ENCODE measurements around the gene CCDC187.
A peak's percentile ranks its signal among the peaks of the same experiment; 100 is the strongest.

Gene CCDC187

GRCh38 chr9:136345281-136346156 is 41.6 kb upstream of the CCDC187 start:
- Histone ChIP-seq H3K9me3 (ENCODE audit: control insufficient read depth, insufficient read depth, low read depth, low read length) (no peaks in the 10 kb centered on the region), H3K36me3 (ENCODE audit: control insufficient read depth, insufficient read depth, low read length) (no peaks in the 10 kb centered on the region), H3K4me3 (ENCODE audit: low read depth, low read length) (no peak overlapping the region), H3K27me3 (ENCODE audit: control insufficient read depth, insufficient read depth, low read length) (no peaks in the 10 kb centered on the region), H3K27ac (ENCODE audit: low read depth, low read length) (peak overlapping the region; percentile 42; the same call in 1 of the 2 replicates), H3K9ac (ENCODE audit: low read length) (no peak overlapping the region), H3K4me1 (ENCODE audit: control insufficient read depth, insufficient read depth, low read length) (peaks cover 23% of the 10 kb centered on the region)

GRCh38 chr9:136344544-136345280 is 40.8 kb upstream of the CCDC187 start:
- Histone ChIP-seq H3K4me3 (ENCODE audit: low read depth, low read length) (no peak overlapping the region), H3K36me3 (ENCODE audit: control insufficient read depth, insufficient read depth, low read length) (no peaks in the 10 kb centered on the region), H3K9ac (ENCODE audit: low read length) (no peak overlapping the region)

GRCh38 chr9:136343884-136344269 is 40.0 kb upstream of the CCDC187 start:
- Histone ChIP-seq H3K36me3 (ENCODE audit: control insufficient read depth, insufficient read depth, low read length) (no peaks in the 10 kb centered on the region), H3K27ac (ENCODE audit: low read depth, low read length) (no peak overlapping the region), H3K4me3 (ENCODE audit: low read depth, low read length) (no peak overlapping the region), H3K9ac (ENCODE audit: low read length) (no peak overlapping the region), H3K27me3 (ENCODE audit: control insufficient read depth, insufficient read depth, low read length) (no peaks in the 10 kb centered on the region), H3K4me1 (ENCODE audit: control insufficient read depth, insufficient read depth, low read length) (peaks cover 23% of the 10 kb centered on the region), H3K9me3 (ENCODE audit: control insufficient read depth, insufficient read depth, low read depth, low read length) (no peaks in the 10 kb centered on the region)

More at GRCh38 chr9:136344544-136345280, 40.8 kb upstream of the CCDC187 start:
- Histone ChIP-seq H3K27me3 (ENCODE audit: control insufficient read depth, insufficient read depth, low read length) (no peaks in the 10 kb centered on the region), H3K4me1 (ENCODE audit: control insufficient read depth, insufficient read depth, low read length) (peaks cover 23% of the 10 kb centered on the region), H3K9me3 (ENCODE audit: control insufficient read depth, insufficient read depth, low read depth, low read length) (no peaks in the 10 kb centered on the region), H3K27ac (ENCODE audit: low read depth, low read length) (0 out of 2 replicates have a peak overlapping the region, but pooled peaks have one; percentile 42)

DNA sequence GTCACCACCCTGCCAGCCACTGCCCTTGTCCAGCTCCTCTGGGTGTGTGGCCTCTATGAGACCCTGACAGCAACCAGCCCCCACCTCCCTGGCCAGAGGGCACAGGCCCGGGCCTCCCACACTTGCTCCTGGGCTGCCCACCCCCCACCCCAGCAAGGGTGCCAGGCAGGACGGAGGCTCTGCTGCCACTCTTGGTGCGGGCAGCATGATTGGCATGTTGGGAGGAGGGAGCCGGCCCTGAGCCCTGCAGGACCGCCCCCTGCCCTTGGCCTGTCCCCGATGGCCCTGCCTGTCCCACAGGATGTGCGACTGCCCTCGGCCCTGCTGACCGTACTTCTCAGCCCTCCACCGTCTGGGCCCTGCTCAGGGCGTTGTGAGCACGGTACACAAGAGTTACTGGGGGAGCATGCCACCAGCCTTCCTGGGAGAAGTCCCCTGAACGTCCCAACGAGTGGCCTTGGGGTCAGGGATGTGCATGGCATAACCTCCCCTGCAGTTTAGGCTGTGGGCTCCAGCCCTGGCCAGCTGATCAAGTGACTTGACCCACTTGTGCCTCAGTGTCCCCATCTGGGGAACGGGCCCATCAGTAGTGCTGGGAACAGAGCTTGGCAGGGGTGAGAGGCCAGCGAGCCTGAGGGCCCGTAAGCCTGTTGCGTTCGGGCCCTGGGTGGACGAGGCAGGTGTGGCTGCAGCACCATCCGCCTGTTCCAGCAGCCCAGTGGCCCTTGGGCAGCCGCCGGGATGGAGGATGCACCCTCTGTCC is 39.4 kb upstream of the CCDC187 start:
- Histone ChIP-seq H3K27ac (ENCODE audit: low read depth, low read length) (no peak overlapping the region), H3K4me3 (ENCODE audit: low read depth, low read length) (peak overlapping the region; percentile 51; the same call in 1 of the 2 replicates), H3K9ac (ENCODE audit: low read length) (peak overlapping the region; percentile 19), H3K9me3 (ENCODE audit: control insufficient read depth, insufficient read depth, low read depth, low read length) (no peaks in the 10 kb centered on the region), H3K36me3 (ENCODE audit: control insufficient read depth, insufficient read depth, low read length) (0 out of 2 replicates have a peak, but pooled peaks cover 2% of the 10 kb centered on the region), H3K27me3 (ENCODE audit: control insufficient read depth, insufficient read depth, low read length) (no peaks in the 10 kb centered on the region), H3K4me1 (ENCODE audit: control insufficient read depth, insufficient read depth, low read length) (peaks cover 23% of the 10 kb centered on the region)

DNA sequence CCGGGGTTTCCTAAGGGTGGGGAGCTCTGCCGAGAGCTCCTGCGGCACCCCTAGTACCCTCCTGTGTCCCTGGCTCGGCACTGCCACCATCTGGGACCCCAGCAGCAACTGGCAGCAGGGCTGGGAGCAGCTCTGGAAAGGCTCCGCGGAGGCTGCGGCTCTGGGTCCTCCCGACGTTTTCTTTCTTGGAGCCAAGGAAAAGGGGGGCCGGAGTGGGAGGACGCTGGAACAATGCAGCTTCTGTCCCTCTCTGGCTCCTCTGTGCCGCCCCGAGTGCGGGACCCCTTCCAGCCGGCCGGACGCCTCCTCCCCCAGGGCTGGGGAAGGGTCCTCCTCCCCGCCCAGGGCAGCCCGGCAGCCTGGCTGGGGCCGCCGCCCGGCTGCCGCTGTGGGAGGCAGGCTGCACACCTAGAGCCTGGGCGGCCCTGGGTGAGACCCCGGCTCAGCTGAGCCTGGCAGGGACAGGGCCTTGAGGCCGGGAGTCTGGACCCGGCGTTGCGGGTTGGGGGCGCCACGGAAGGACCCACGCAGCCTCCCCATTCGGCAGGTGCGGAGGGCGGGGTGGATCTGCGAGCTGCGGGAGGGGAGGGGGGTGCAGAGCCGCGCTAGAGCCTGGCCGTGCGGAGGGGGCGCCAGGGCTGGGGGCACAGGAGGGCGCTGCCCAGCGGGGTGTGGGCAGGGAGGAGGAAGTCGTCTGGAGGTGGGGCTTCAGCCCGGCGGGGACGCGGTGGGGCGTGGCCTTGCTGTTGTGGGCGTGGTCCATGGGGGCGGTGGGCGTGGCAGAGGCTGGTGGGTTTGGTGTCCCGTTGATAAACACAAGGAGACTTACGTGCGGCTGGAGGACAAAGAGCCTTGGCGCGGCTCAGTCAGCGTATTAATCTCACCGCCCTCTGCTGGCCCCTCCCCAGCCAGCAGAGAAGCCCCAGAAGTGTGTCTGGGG is 38.6 kb upstream of the CCDC187 start:
- Histone ChIP-seq H3K27me3 (ENCODE audit: control insufficient read depth, insufficient read depth, low read length) (no peaks in the 10 kb centered on the region), H3K4me3 (ENCODE audit: low read depth, low read length) (peak overlapping the region; percentile 51), H3K4me1 (ENCODE audit: control insufficient read depth, insufficient read depth, low read length) (peaks cover 23% of the 10 kb centered on the region), H3K27ac (ENCODE audit: low read depth, low read length) (no peak overlapping the region), H3K36me3 (ENCODE audit: control insufficient read depth, insufficient read depth, low read length) (0 out of 2 replicates have a peak, but pooled peaks cover 5% of the 10 kb centered on the region), H3K9me3 (ENCODE audit: control insufficient read depth, insufficient read depth, low read depth, low read length) (no peaks in the 10 kb centered on the region), H3K9ac (ENCODE audit: low read length) (peak overlapping the region; percentile 19)

- Histone ChIP-seq H3K9ac (ENCODE audit: low read length) (no peak overlapping the region), H3K4me1 (ENCODE audit: control insufficient read depth, insufficient read depth, low read length) (peaks cover 23% of the 10 kb centered on the region), H3K27ac (ENCODE audit: low read depth, low read length) (no peak overlapping the region), H3K27me3 (ENCODE audit: control insufficient read depth, insufficient read depth, low read length) (no peaks in the 10 kb centered on the region), H3K9me3 (ENCODE audit: control insufficient read depth, insufficient read depth, low read depth, low read length) (no peaks in the 10 kb centered on the region), H3K4me3 (ENCODE audit: low read depth, low read length) (no peak overlapping the region), H3K36me3 (ENCODE audit: control insufficient read depth, insufficient read depth, low read length) (peaks cover 10% of the 10 kb centered on the region; the same call in 1 of the 2 replicates)
These were observed 37.9 kb upstream of the CCDC187 start for GRCh38 chr9:136341769-136342168.

GRCh38 chr9:136341042-136341655 is 37.3 kb upstream of the CCDC187 start:
- Histone ChIP-seq H3K4me1 (ENCODE audit: control insufficient read depth, insufficient read depth, low read length) (peaks cover 18% of the 10 kb centered on the region), H3K9ac (ENCODE audit: low read length) (no peak overlapping the region), H3K27me3 (ENCODE audit: control insufficient read depth, insufficient read depth, low read length) (no peaks in the 10 kb centered on the region), H3K9me3 (ENCODE audit: control insufficient read depth, insufficient read depth, low read depth, low read length) (no peaks in the 10 kb centered on the region), H3K4me3 (ENCODE audit: low read depth, low read length) (no peak overlapping the region), H3K27ac (ENCODE audit: low read depth, low read length) (no peak overlapping the region), H3K36me3 (ENCODE audit: control insufficient read depth, insufficient read depth, low read length) (peaks cover 10% of the 10 kb centered on the region; the same call in 1 of the 2 replicates)

GRCh38 chr9:136340356-136341041 is 36.6 kb upstream of the CCDC187 start:
- no peaks in the 10 kb centered on the region for H3K27me3 ChIP-seq (ENCODE audit: control insufficient read depth, insufficient read depth, low read length)
- H3K9me3 ChIP-seq (ENCODE audit: control insufficient read depth, insufficient read depth, low read depth, low read length), result no peaks in the 10 kb centered on the region
- no peak overlapping the region for H3K4me3 ChIP-seq (ENCODE audit: low read depth, low read length)
- peaks cover 10% of the 10 kb centered on the region; the same call in 1 of the 2 replicates for H3K36me3 ChIP-seq (ENCODE audit: control insufficient read depth, insufficient read depth, low read length)
- peaks cover 11% of the 10 kb centered on the region for H3K4me1 ChIP-seq (ENCODE audit: control insufficient read depth, insufficient read depth, low read length)
- H3K9ac ChIP-seq (ENCODE audit: low read length), result no peak overlapping the region
- no peak overlapping the region for H3K27ac ChIP-seq (ENCODE audit: low read depth, low read length)

DNA sequence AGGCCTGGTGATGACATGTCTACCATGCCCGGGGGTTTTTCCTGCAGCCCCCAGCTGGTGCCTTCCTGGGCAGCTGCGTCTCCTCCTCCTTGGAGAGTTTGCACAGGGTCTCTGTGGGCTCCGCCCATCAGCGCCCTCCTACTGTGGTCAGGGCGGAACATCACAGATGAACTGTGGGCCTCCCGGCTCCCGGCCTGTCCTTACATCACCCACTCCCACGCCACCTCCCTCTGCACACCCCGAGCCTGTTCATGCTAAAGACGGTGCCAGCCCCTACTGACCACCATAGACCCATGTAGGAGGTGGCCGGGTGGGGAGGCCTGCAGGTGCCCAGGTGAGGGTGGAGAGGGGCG is 36.0 kb upstream of the CCDC187 start:
- Histone ChIP-seq H3K9me3 (ENCODE audit: control insufficient read depth, insufficient read depth, low read depth, low read length) (no peaks in the 10 kb centered on the region), H3K4me3 (ENCODE audit: low read depth, low read length) (no peak overlapping the region), H3K27ac (ENCODE audit: low read depth, low read length) (no peak overlapping the region), H3K9ac (ENCODE audit: low read length) (no peak overlapping the region), H3K36me3 (ENCODE audit: control insufficient read depth, insufficient read depth, low read length) (peaks cover 10% of the 10 kb centered on the region; the same call in 1 of the 2 replicates), H3K27me3 (ENCODE audit: control insufficient read depth, insufficient read depth, low read length) (no peaks in the 10 kb centered on the region), H3K4me1 (ENCODE audit: control insufficient read depth, insufficient read depth, low read length) (peaks cover 7% of the 10 kb centered on the region)
